ENCODE data around the gene LTB. TPM values are rescaled to one million over a fixed set of nuclear protein-coding genes. Genes with fewer than 3 reads are reported as not detected.
A peak's percentile ranks its signal among the peaks of the same experiment; 100 is the strongest.

The LTB gene
- total RNA-seq, 1 experiment from 2014 or later, result 74.1 TPM

DNA sequence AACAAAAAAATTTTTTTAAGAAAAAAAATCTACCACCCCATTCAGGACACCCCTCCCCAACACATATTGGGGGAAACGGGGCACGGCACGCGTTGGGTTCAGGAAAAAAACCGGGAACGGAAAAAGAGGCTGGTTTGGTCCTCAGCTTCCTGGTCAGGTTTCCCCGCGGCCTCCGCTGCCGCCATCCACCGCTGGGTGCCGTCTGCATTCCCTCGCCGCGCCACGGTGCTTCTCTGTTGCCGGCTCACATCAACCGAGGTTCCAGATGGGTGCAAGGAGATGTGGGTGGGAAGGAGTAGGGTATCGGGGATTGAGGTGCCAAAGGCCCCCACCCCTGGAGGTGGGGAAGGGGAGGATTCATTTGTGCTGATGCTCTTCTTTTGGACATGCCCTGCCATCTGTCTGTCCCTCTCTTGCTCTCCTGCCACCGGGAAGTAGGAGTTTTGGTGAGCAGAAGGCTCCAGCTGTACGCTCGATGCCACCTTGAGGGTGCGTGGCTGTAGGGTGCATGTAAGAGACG is 47.6 kb downstream of the LTB start:
- DNase-seq, result no peak
- Histone ChIP-seq H3K4me2 (ENCODE audit: low read depth, low read length, poor library complexity, severe bottlenecking) (no peak overlapping the region), H3K9me3 (ENCODE audit: low read length) (no peaks in the 10 kb centered on the region), H2AFZ (ENCODE audit: low read length) (no peak overlapping the region), H3K27me3 (ENCODE audit: low read length) (no peaks in the 10 kb centered on the region), H3K9ac (ENCODE audit: low read length) (no peak overlapping the region), H4K20me1 (ENCODE audit: insufficient read depth, low read depth, low read length) (peaks cover 57% of the 10 kb centered on the region), H3K79me2 (ENCODE audit: low read length) (peaks cover 23% of the 10 kb centered on the region), H3K9me2 (replicated peaks; ENCODE audit: insufficient read depth, low read length) (no peaks in the 10 kb centered on the region), H3K4me1 (ENCODE audit: low read length) (peaks cover 11% of the 10 kb centered on the region), H3K36me3 (ENCODE audit: insufficient read depth, low read length) (peaks cover 88% of the 10 kb centered on the region), H3K4me3 (ENCODE audit: low read length) (no peak overlapping the region), H3K27ac (ENCODE audit: low read length) (no peak overlapping the region)

DNA sequence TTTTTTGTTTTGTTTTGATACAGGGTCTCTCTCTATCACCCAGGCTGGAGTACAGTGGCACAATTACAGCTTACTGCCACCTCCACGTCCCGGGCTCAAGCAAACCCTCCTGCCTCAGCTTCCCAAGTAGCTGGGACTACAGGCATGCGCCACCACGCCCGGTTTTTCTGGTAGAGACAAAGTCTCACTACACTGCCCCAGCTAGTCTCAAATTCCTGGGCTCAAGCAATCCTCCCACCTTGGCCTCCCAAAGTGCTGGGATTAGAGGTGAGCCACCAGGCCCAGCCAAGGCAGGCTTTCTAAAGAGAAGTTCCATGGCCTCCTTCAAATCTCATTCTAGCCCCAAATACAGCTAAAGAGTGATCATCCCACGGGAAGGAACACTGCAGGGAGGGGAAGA is 48.2 kb downstream of the LTB start:
- no peak overlapping the region for H3K4me3 ChIP-seq (ENCODE audit: low read length)
- no peak for DNase-seq
- H4K20me1 ChIP-seq (ENCODE audit: insufficient read depth, low read depth, low read length), result peaks cover 51% of the 10 kb centered on the region
- no peak overlapping the region for H3K4me2 ChIP-seq (ENCODE audit: low read depth, low read length, poor library complexity, severe bottlenecking)
- H3K27ac ChIP-seq (ENCODE audit: low read length), result no peak overlapping the region
- peaks cover 82% of the 10 kb centered on the region for H3K36me3 ChIP-seq (ENCODE audit: insufficient read depth, low read length)
- H3K9ac ChIP-seq (ENCODE audit: low read length), result no peak overlapping the region
- peaks cover 17% of the 10 kb centered on the region for H3K79me2 ChIP-seq (ENCODE audit: low read length)
- no peaks in the 10 kb centered on the region for H3K9me2 ChIP-seq (replicated peaks; ENCODE audit: insufficient read depth, low read length)
- no peak overlapping the region for H2AFZ ChIP-seq (ENCODE audit: low read length)
- no peaks in the 10 kb centered on the region for H3K9me3 ChIP-seq (ENCODE audit: low read length)
- H3K4me1 ChIP-seq (ENCODE audit: low read length), result peaks cover 6% of the 10 kb centered on the region
- H3K27me3 ChIP-seq (ENCODE audit: low read length), result no peaks in the 10 kb centered on the region

DNA sequence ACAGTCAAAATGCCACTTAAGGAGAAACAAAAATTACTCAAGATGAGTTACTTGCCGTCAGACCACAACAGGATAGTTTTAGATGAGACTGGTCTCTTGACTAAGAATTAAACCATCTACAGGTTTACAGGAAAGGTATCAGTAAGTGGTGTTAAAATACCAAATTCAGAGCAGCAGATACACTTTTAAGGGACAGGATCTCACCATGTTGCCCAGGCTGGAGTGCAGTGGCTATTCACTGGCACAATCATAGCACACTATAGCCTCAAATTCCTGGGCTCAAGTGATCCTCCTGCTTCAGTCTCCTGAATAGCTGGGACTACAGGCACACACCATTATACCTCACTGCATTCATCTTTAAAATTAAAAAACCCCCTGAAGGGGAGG is 48.8 kb downstream of the LTB start:
- no peaks in the 10 kb centered on the region for H3K9me2 ChIP-seq (replicated peaks; ENCODE audit: insufficient read depth, low read length)
- no peak overlapping the region for H3K27ac ChIP-seq (ENCODE audit: low read length)
- peaks cover 12% of the 10 kb centered on the region for H3K79me2 ChIP-seq (ENCODE audit: low read length)
- H3K9me3 ChIP-seq (ENCODE audit: low read length), result no peaks in the 10 kb centered on the region
- H2AFZ ChIP-seq (ENCODE audit: low read length), result no peak overlapping the region
- no peak overlapping the region for H3K9ac ChIP-seq (ENCODE audit: low read length)
- no peaks in the 10 kb centered on the region for H3K27me3 ChIP-seq (ENCODE audit: low read length)
- H4K20me1 ChIP-seq (ENCODE audit: insufficient read depth, low read depth, low read length), result peaks cover 45% of the 10 kb centered on the region
- no peak for DNase-seq
- H3K4me1 ChIP-seq (ENCODE audit: low read length), result peaks cover under 1% of the 10 kb centered on the region; the same call in 1 of the 2 replicates
- peaks cover 77% of the 10 kb centered on the region for H3K36me3 ChIP-seq (ENCODE audit: insufficient read depth, low read length)
- no peak overlapping the region for H3K4me3 ChIP-seq (ENCODE audit: low read length)
- H3K4me2 ChIP-seq (ENCODE audit: low read depth, low read length, poor library complexity, severe bottlenecking), result no peak overlapping the region

GRCh38 chr6:31532644-31533454 is 49.4 kb downstream of the LTB start:
- Histone ChIP-seq H3K36me3 (ENCODE audit: insufficient read depth, low read length) (peaks cover 73% of the 10 kb centered on the region), H3K4me1 (ENCODE audit: low read length) (no peaks in the 10 kb centered on the region; the same call in 1 of the 2 replicates), H3K4me3 (ENCODE audit: low read length) (no peak overlapping the region), H3K27ac (ENCODE audit: low read length) (no peak overlapping the region), H3K9ac (ENCODE audit: low read length) (no peak overlapping the region), H3K9me3 (ENCODE audit: low read length) (no peaks in the 10 kb centered on the region), H2AFZ (ENCODE audit: low read length) (no peak overlapping the region), H4K20me1 (ENCODE audit: insufficient read depth, low read depth, low read length) (peaks cover 40% of the 10 kb centered on the region), H3K4me2 (ENCODE audit: low read depth, low read length, poor library complexity, severe bottlenecking) (no peak overlapping the region), H3K9me2 (replicated peaks; ENCODE audit: insufficient read depth, low read length) (no peaks in the 10 kb centered on the region), H3K79me2 (ENCODE audit: low read length) (peaks cover 7% of the 10 kb centered on the region; the same call in 1 of the 2 replicates), H3K27me3 (ENCODE audit: low read length) (no peaks in the 10 kb centered on the region)
- no peak for DNase-seq

DNA sequence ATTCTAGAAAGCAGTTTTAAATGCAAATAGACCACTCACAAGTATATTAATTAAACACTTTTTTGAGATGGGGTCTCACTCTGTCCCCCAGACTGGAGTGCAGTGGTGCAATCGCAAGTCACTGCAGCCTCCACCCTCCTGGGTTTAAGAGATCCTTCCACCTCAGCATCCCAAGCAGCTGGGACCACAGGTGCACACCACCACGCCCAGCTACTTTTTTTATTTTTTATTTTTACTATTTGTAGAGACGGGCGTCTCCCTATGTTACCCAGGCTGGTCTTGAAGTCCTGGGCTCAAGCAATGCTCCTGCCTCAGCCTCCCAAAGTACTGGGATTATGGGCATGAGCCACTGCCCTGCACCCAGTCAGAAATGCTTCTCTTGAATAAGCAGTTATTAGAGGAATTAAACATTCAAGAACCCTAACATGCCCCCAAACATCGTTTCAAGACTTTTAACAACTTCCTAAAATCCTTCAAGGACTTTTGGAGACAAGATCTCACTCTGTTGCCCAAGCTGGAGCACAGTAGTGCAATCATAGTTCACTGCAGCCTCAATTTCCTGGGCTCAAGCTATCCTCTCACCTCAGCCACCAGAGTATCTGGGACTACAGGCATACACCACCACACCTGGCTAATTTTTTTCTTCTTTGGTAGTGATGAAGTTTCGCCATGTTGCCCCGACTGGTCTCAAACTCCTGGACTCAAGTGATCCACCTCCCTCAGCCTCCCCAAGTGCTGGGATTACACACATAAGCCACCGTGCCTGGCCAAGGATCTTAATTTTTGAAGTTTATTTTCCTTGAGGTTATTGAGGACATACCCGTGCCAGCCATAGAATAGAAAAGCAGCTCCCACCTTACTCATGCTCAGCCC is 50.2 kb downstream of the LTB start:
- Histone ChIP-seq H3K27ac (ENCODE audit: low read length) (no peak overlapping the region), H3K4me1 (ENCODE audit: low read length) (no peaks in the 10 kb centered on the region; the same call in 1 of the 2 replicates), H3K27me3 (ENCODE audit: low read length) (no peaks in the 10 kb centered on the region), H3K9ac (ENCODE audit: low read length) (no peak overlapping the region), H2AFZ (ENCODE audit: low read length) (no peak overlapping the region), H3K36me3 (ENCODE audit: insufficient read depth, low read length) (peaks cover 68% of the 10 kb centered on the region), H3K4me2 (ENCODE audit: low read depth, low read length, poor library complexity, severe bottlenecking) (no peak overlapping the region), H3K4me3 (ENCODE audit: low read length) (no peak overlapping the region), H4K20me1 (ENCODE audit: insufficient read depth, low read depth, low read length) (peaks cover 37% of the 10 kb centered on the region), H3K79me2 (ENCODE audit: low read length) (peaks cover 7% of the 10 kb centered on the region; the same call in 1 of the 2 replicates), H3K9me3 (ENCODE audit: low read length) (no peaks in the 10 kb centered on the region), H3K9me2 (replicated peaks; ENCODE audit: insufficient read depth, low read length) (no peaks in the 10 kb centered on the region)
- DNase-seq, result peak; percentile 40

DNA sequence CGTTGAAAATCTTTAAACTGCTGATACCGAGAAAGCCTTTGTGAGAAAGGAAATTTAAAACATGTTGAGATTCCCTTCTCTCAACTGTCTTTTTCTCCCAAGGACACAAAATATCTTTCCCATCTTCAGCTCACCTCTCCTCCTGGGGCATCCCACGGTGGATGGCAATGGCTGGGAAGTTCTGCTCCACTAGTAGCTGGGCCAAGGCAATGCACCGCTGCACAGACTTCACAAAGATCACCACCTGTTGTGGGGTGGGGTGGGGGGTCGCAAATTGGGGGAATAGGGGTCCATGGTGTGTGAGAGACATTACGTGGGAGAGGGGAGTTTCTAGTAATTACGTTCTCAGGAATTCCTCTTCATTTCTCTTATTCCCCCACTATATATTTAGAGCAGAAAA is 51.1 kb downstream of the LTB start:
- Histone ChIP-seq H3K9me2 (replicated peaks; ENCODE audit: insufficient read depth, low read length) (no peaks in the 10 kb centered on the region), H3K4me1 (ENCODE audit: low read length) (no peaks in the 10 kb centered on the region; the same call in 1 of the 2 replicates), H3K79me2 (ENCODE audit: low read length) (peaks cover 3% of the 10 kb centered on the region; the same call in 1 of the 2 replicates), H4K20me1 (ENCODE audit: insufficient read depth, low read depth, low read length) (peaks cover 30% of the 10 kb centered on the region), H3K9me3 (ENCODE audit: low read length) (no peaks in the 10 kb centered on the region), H2AFZ (ENCODE audit: low read length) (no peak overlapping the region), H3K27ac (ENCODE audit: low read length) (no peak overlapping the region), H3K4me2 (ENCODE audit: low read depth, low read length, poor library complexity, severe bottlenecking) (no peak overlapping the region), H3K36me3 (ENCODE audit: insufficient read depth, low read length) (peaks cover 61% of the 10 kb centered on the region), H3K4me3 (ENCODE audit: low read length) (no peak overlapping the region), H3K9ac (ENCODE audit: low read length) (no peak overlapping the region), H3K27me3 (ENCODE audit: low read length) (no peaks in the 10 kb centered on the region)
- no peak for DNase-seq

- Histone ChIP-seq H3K4me1 (ENCODE audit: low read length) (no peaks in the 10 kb centered on the region; the same call in 1 of the 2 replicates), H3K4me2 (ENCODE audit: low read depth, low read length, poor library complexity, severe bottlenecking) (no peak overlapping the region), H4K20me1 (ENCODE audit: insufficient read depth, low read depth, low read length) (peaks cover 25% of the 10 kb centered on the region), H2AFZ (ENCODE audit: low read length) (no peak overlapping the region), H3K27me3 (ENCODE audit: low read length) (no peaks in the 10 kb centered on the region), H3K9ac (ENCODE audit: low read length) (no peak overlapping the region), H3K4me3 (ENCODE audit: low read length) (no peak overlapping the region), H3K9me3 (ENCODE audit: low read length) (no peaks in the 10 kb centered on the region), H3K27ac (ENCODE audit: low read length) (no peak overlapping the region), H3K36me3 (ENCODE audit: insufficient read depth, low read length) (peaks cover 56% of the 10 kb centered on the region), H3K9me2 (replicated peaks; ENCODE audit: insufficient read depth, low read length) (no peaks in the 10 kb centered on the region), H3K79me2 (ENCODE audit: low read length) (no peaks in the 10 kb centered on the region)
- no peak for DNase-seq
Measured at GRCh38 chr6:31530659-31531058, 51.6 kb downstream of the LTB start.

All from Karpas-422 (cell line).